Kidney epithelial cell (primary cell): Measurements from ENCODE around the gene GNAZ. TPM values are rescaled to one million over a fixed set of nuclear protein-coding genes. Genes with fewer than 3 reads are reported as not detected.

ENCODE experiments used
- DNase-seq: peaks from one replicate; pipeline ENCODE4 v3.0.0-alpha.2; 2010; ENCODE audit warnings: low read depth
- H3K27me3 ChIP-seq: 2 replicates; pipeline ENCODE4 v1.6.0; 2011; ENCODE audit warnings: low read length; ENCODE audit not compliant: control insufficient read depth, insufficient read depth
- H3K36me3 ChIP-seq: 2 replicates; pipeline ENCODE4 v1.5.1; 2011; ENCODE audit warnings: low read length; ENCODE audit not compliant: control insufficient read depth, insufficient read depth
- H3K4me3 ChIP-seq: 2 replicates; pipeline ENCODE4 v1.5.1; 2011; ENCODE audit warnings: low read depth, mild to moderate bottlenecking, control low read depth, low read length
- CTCF ChIP-seq: IDR thresholded peaks from 2 replicates; pipeline ENCODE4 v1.5.1; 2011; ENCODE audit warnings: mild to moderate bottlenecking, moderate library complexity, low read length, control low read depth, inconsistent platforms; ENCODE audit not compliant: insufficient read depth, poor library complexity, severe bottlenecking
- total RNA-seq: library from RNA; depleted of rRNA; stranded (reverse); fragments of >200 nt; gene quantifications from 2 replicates; pipeline ENCODE4 v1.2.3, GENCODE V29; 2015

The GNAZ gene
- total RNA-seq, 1 donor from 2014 or later: 9.2 TPM

DNA sequence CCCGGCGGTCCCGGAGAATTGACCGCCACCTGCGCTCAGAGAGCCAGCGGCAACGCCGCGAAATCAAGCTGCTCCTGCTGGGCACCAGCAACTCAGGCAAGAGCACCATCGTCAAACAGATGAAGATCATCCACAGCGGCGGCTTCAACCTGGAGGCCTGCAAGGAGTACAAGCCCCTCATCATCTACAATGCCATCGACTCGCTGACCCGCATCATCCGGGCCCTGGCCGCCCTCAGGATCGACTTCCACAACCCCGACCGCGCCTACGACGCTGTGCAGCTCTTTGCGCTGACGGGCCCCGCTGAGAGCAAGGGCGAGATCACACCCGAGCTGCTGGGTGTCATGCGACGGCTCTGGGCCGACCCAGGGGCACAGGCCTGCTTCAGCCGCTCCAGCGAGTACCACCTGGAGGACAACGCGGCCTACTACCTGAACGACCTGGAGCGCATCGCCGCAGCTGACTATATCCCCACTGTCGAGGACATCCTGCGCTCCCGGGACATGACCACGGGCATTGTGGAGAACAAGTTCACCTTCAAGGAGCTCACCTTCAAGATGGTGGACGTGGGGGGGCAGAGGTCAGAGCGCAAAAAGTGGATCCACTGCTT, 25.5 kb downstream of the GNAZ start:
- H3K36me3 ChIP-seq: no peaks in the 10 kb centered on the region
- H3K4me3 ChIP-seq: no peak overlapping the region
- no peak for DNase-seq
- no peaks in the 10 kb centered on the region for H3K27me3 ChIP-seq
- no peak for TF ChIP-seq CTCF

DNA sequence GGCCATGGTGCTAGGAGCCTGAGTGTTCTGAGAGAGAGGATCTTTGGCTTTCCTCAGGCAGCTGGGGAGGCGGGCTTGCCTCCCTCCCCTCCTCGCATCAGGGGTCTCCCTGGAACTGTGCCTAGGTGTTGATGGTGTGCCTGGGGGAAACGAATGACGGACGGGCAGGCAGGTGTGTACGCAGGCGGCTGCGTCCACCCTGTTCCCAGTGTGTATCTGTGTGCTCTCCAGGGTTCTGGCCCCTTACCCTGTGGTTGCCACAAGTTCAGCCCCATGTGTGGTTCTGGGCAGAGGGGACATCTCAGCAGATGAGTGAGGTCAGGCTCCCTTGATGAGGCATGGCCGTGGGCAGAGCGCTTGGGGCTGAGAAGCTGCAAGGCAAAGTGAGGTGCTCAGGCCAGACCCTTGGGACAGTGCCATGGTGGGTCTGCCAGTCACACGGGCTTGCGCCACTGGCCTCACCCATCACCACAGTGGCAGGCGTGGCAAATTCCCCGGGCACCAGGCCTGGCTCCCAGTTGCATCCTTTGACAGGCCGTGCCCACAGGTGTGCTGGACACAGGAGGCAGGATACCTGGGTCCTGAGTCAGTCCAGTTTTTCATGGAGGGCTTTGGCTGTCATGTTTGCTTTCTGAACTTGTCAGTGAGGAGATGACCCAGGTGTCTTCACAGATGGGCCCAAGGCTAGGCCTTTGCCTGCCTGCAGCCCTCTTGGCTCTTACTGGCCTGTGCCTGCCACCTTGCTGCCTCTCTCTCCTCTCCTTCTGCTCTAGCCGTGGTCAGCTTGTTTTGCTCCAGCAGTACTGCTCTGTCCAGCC, 27.3 kb downstream of the GNAZ start:
- H3K27me3 ChIP-seq: no peaks in the 10 kb centered on the region
- no peak overlapping the region for H3K4me3 ChIP-seq
- no peak for TF ChIP-seq CTCF
- H3K36me3 ChIP-seq: no peaks in the 10 kb centered on the region
- DNase-seq: no peak

GRCh38 chr22:23098230-23098705, 27.9 kb downstream of the GNAZ start:
- TF ChIP-seq CTCF: no peak
- Histone ChIP-seq H3K27me3 (no peaks in the 10 kb centered on the region), H3K4me3 (no peak overlapping the region), H3K36me3 (no peaks in the 10 kb centered on the region)
- DNase-seq: no peak

DNA sequence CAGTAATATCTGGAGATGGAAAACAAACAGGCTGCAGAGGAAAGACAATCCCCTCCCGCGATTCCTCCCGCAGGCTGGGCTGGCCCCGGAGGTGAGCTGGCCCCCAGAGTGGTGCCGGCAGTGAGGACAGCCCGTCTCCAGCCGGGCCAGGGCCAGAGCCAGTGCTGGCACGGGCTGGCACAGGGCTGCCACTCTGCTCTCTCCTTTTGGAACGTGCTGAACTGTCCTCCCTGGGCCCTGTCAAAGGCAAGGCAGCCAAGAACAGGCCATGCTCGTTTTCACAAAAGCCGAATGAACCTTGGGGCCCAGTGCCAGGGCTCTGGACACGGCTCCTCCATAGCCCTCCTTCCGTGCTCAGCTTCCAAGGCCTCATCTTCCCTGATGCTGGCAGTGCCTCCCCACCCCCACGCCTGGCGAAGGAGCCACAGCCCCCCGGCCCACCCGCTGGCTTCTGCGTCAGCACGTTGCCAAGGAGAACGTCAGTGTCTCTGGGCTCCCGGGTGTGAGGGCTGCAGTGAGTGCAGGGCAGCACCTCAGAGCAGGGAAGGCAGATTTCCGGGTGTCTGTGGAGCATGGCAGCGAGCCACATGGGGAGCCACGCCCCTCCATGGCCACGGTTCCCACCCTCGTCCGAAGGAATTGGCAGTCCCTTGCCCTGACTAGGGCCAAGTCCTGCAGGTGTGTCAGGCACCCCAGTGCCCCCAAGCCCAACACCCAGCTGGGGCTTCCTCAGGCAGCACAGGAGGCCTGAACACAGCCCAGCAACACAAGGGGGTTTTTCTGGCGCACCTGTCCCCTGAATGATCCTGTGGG, 28.6 kb downstream of the GNAZ start:
- Histone ChIP-seq H3K4me3 (no peak overlapping the region), H3K27me3 (no peaks in the 10 kb centered on the region), H3K36me3 (no peaks in the 10 kb centered on the region)
- no peak for DNase-seq
- no peak for TF ChIP-seq CTCF

DNA sequence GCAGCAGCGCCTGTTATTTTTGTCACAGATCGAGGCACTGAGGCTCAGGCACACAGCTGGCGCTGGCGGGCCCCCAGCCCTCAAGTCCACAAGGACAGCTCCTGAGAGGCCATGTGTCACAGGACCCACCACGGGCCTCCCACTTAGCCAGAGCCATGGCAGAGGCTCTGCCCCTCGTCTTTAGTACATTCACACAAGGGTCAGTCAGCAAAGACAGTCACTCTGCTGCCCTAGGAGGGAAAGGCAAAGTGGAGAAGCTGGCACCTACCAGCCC, 29.1 kb downstream of the GNAZ start:
- Histone ChIP-seq H3K36me3 (no peaks in the 10 kb centered on the region), H3K27me3 (no peaks in the 10 kb centered on the region), H3K4me3 (no peak overlapping the region)
- no peak for DNase-seq
- no peak for TF ChIP-seq CTCF
